ENCODE results near the gene ALG12. TPM values are rescaled to one million over a fixed set of nuclear protein-coding genes. Genes with fewer than 3 reads are reported as not detected.

Gene ALG12
- total and polyA plus RNA-seq, 2 of the 4 experiments (the other 2 are of a cell fraction), result 7.2 to 10.9 TPM

GRCh38 chr22:49934160-49934890 lies 16.1 kb upstream of the ALG12 start (continued):
- TF ChIP-seq USF2 (IDR thresholded peaks at IDR 0.05; ENCODE audit: low read depth, low read length), result no peak

Measured in IMR-90 (cell line).